Activated CD8-positive, alpha-beta T cell treated with anti-CD3 and anti-CD28 coated beads for 36 hours (primary cell): ENCODE data around the gene CRIM1. TPM values are rescaled to one million over a fixed set of nuclear protein-coding genes. Genes with fewer than 3 reads are reported as not detected.
A peak's percentile ranks its signal among the peaks of the same experiment; 100 is the strongest.
"Not testable (repeated sequence)": the region's sequence is repeated elsewhere in the genome, so short reads cannot be mapped to it uniquely, and the experiment has no call there.

Experiments
- ATAC-seq: fragments of 200-7000 bp; cut with Tn5 transposase; one replicate; pipeline ENCODE4 v1.10.0; 2021; ENCODE audit warnings: mild to moderate bottlenecking, moderate library complexity
- CTCF ChIA-PET: fragments of 350-600 bp; sonication (Branson Sonifier 250); formaldehyde crosslinking; loops from one replicate; lab custom pipeline; 2021; ENCODE audit warnings: antibody characterized with exemption; lab: Charles Lee
- POLR2A ChIA-PET: fragments of 350-600 bp; sonication (Branson Sonifier 250); formaldehyde crosslinking; loops from one replicate; lab custom pipeline; 2021; ENCODE audit warnings: antibody characterized with exemption; lab: Charles Lee
- DNase-seq: peaks from one replicate; pipeline ENCODE4 v3.0.0-alpha.2; 2020
- H3K27ac Mint-ChIP-seq: one replicate; pipeline ENCODE4 v1.8.0; 2021; ENCODE audit warnings: mild to moderate bottlenecking, mixed read lengths
- H3K27me3 Mint-ChIP-seq: one replicate; pipeline ENCODE4 v1.8.0; 2021; ENCODE audit warnings: mixed read lengths
- H3K36me3 Mint-ChIP-seq: one replicate; pipeline ENCODE4 v1.8.0; 2021; ENCODE audit warnings: low read depth, mixed read lengths
- H3K4me1 Mint-ChIP-seq: one replicate; pipeline ENCODE4 v1.8.0; 2021; ENCODE audit warnings: low read depth, mixed read lengths
- H3K4me3 Mint-ChIP-seq: one replicate; pipeline ENCODE4 v1.8.0; 2021; ENCODE audit warnings: mild to moderate bottlenecking, moderate library complexity, mixed read lengths
- H3K9me3 Mint-ChIP-seq: one replicate; pipeline ENCODE4 v1.8.0; 2021; ENCODE audit warnings: mixed read lengths
- intact Hi-C: fragments of 100-400 bp; cut with micrococcal nuclease; formaldehyde crosslinking; loops from one replicate; pipeline ENCODE4 v1.10.0; 2022
- total RNA-seq, 2 experiments: library from RNA; stranded (reverse); gene quantifications; one replicate each; pipeline ENCODE4 v1.2.3, GENCODE V29; 2021
- TF ChIP-seq, protein P1 (sequence below): fragments of 200-600 bp; IDR thresholded peaks from one replicate; pipeline ENCODE4 v1.8.0; 2022; ENCODE audit warnings: antibody characterized with exemption, mild to moderate bottlenecking

CRIM1 gene
- total RNA-seq = 10 to 100 TPM; 14.4 to 15.9 TPM

GRCh38 chr2:36355151-36355889 is at the start of gene CRIM1:
TSS of gene CRIM1 (plus strand) at chr2:36355778. CDS start at chr2:36356293, 515 bp downstream.
- POLR2A ChIA-PET = no interaction called here
- TF ChIP-seq, protein P1, sequence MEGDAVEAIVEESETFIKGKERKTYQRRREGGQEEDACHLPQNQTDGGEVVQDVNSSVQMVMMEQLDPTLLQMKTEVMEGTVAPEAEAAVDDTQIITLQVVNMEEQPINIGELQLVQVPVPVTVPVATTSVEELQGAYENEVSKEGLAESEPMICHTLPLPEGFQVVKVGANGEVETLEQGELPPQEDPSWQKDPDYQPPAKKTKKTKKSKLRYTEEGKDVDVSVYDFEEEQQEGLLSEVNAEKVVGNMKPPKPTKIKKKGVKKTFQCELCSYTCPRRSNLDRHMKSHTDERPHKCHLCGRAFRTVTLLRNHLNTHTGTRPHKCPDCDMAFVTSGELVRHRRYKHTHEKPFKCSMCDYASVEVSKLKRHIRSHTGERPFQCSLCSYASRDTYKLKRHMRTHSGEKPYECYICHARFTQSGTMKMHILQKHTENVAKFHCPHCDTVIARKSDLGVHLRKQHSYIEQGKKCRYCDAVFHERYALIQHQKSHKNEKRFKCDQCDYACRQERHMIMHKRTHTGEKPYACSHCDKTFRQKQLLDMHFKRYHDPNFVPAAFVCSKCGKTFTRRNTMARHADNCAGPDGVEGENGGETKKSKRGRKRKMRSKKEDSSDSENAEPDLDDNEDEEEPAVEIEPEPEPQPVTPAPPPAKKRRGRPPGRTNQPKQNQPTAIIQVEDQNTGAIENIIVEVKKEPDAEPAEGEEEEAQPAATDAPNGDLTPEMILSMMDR = no peak
- intact Hi-C loops = loop anchor here (10.0 kb wide), 2 partner anchors 381 to 429 kb away; no protein-coding TSS in a partner anchor
- peak; percentile 64 for ATAC-seq
- Mint-ChIP-seq H3K4me1 (peaks cover 30% of the 10 kb centered on the region), H3K9me3 (no peaks in the 10 kb centered on the region), H3K27ac (peak within 1 kb of the TSS; percentile 61), H3K36me3 (no peaks in the 10 kb centered on the region), H3K4me3 (peak within 1 kb of the TSS; percentile 97), H3K27me3 (peaks cover 33% of the 10 kb centered on the region)
- CTCF ChIA-PET = interaction anchor here (0.8 to 1.2 kb wide), 2 partner anchors 9 to 16 kb away, joined by 3 read pairs; no protein-coding TSS in a partner anchor
- peak; percentile 67 for DNase-seq

- H3K27me3 Mint-ChIP-seq = no peaks in the 10 kb centered on the region
- ATAC-seq (no peak), DNase-seq (no peak)
- no peak overlapping the region for H3K27ac Mint-ChIP-seq
- peaks cover 16% of the 10 kb centered on the region for H3K4me1 Mint-ChIP-seq
- H3K36me3 Mint-ChIP-seq = peaks cover 3% of the 10 kb centered on the region
- TF ChIP-seq, protein P1 = no peak
- intact Hi-C loops = no loop called here
- H3K4me3 Mint-ChIP-seq = no peak overlapping the region
- peaks cover 3% of the 10 kb centered on the region for H3K9me3 Mint-ChIP-seq
- CTCF ChIA-PET = no interaction called here
- POLR2A ChIA-PET = no interaction called here
Measured at GRCh38 chr2:36307441-36307840, 48.1 kb upstream of the CRIM1 start.

GRCh38 chr2:36310444-36310843 is 45.1 kb upstream of the CRIM1 start:
- CTCF ChIA-PET = not testable (repeated sequence)

GRCh38 chr2:36318547-36318946 is 37.0 kb upstream of the CRIM1 start:
- ATAC-seq (no peak), DNase-seq (no peak)
- TF ChIP-seq, protein P1 = no peak
- Mint-ChIP-seq H3K9me3 (peaks cover 3% of the 10 kb centered on the region), H3K4me3 (no peak overlapping the region), H3K27me3 (peaks cover 5% of the 10 kb centered on the region), H3K27ac (no peak overlapping the region), H3K36me3 (no peaks in the 10 kb centered on the region), H3K4me1 (no peaks in the 10 kb centered on the region)
- CTCF ChIA-PET = no interaction called here
- POLR2A ChIA-PET = no interaction called here
- intact Hi-C loops = no loop called here

More at GRCh38 chr2:36310444-36310843, 45.1 kb upstream of the CRIM1 start:
- H3K4me3 Mint-ChIP-seq, DNase-seq, ATAC-seq, POLR2A ChIA-PET, H3K27me3 Mint-ChIP-seq, H3K36me3 Mint-ChIP-seq, intact Hi-C loops, H3K9me3 Mint-ChIP-seq, H3K27ac Mint-ChIP-seq: not testable (repeated sequence)
- peaks cover 16% of the 10 kb centered on the region for H3K4me1 Mint-ChIP-seq

DNA sequence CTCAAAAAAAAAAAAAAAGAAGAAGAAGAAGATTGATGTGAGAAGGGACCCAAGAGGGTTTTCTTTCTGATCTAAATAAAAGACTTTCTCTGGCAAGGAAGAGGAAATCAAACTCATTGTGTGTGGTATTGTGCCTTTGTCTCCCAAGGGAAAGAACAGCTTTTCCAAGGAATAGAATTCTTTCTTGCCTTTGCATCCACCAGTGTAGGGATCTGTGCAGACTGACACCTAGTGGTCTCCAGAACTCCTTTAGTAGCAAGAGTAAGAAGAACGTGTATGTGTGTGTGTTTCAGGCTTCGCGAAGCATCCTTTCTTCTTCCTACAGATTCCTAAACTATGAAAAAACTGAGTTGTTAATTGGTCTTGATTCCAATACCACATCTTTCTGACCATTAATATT is 33.5 kb upstream of the CRIM1 start:
- Mint-ChIP-seq H3K36me3 (no peaks in the 10 kb centered on the region), H3K9me3 (peaks cover 4% of the 10 kb centered on the region), H3K27ac (no peak overlapping the region), H3K4me1 (no peaks in the 10 kb centered on the region), H3K4me3 (no peak overlapping the region), H3K27me3 (peaks cover 5% of the 10 kb centered on the region)
- no peak for ATAC-seq
- no peak for DNase-seq
- TF ChIP-seq, protein P1 = peak; percentile 11
- ChIA-PET POLR2A (no interaction called here), CTCF (no interaction called here)
- intact Hi-C loops = no loop called here
